C4-2B (cell line): ENCODE data around the gene CMKLR1.

Experiments used
- CTCF ChIP-seq: fragments of 450-650 bp; conservative IDR thresholded peaks from 2 replicates; pipeline ENCODE4 v1.5.1; 2017; ENCODE audit warnings: mild to moderate bottlenecking
- ZFX ChIP-seq: fragments of 450-650 bp; IDR thresholded peaks from 2 replicates; pipeline ENCODE4 v1.6.1; 2017

GRCh38 chr12:108341356-108341755 lies 2.2 kb upstream of the CMKLR1 start:
- no peak for TF ChIP-seq CTCF
- no peak for TF ChIP-seq ZFX
